K562 (cell line): ENCODE data around the gene TRIM33. TPM values are rescaled to one million over a fixed set of nuclear protein-coding genes. Genes with fewer than 3 reads are reported as not detected.
A peak's percentile ranks its signal among the peaks of the same experiment; 100 is the strongest.

ENCODE experiments used
- ATAC-seq: fragments of 200-7000 bp; cut with Tn5 transposase; 3 replicates; pipeline ENCODE4 v1.9.1; 2020; ENCODE audit warnings: moderate library complexity
- BruUV-seq: library from RNA; stranded (reverse); fragments of 400-500 nt; replicated peaks from 2 replicates; lab custom pipeline; 2021; lab: Mats Ljungman, UMichigan
- CTCF ChIA-PET: fragments of 300-600 bp; formaldehyde crosslinking; extraction: SDS; loops from one replicate; lab custom pipeline; 2021; ENCODE audit warnings: low intra/inter-chr PET ratio; lab: Yijun Ruan, JAX
- POLR2A ChIA-PET: fragments of 300-600, 350-650 bp; sonication (Branson Sonifier 250); formaldehyde crosslinking; extraction: SDS; loops from one replicate; lab custom pipeline; 2021; ENCODE audit warnings: antibody characterized with exemption, inconsistent platforms; lab: Yijun Ruan, JAX
- DNase-seq, 4 experiments: peaks; one replicate each; pipeline versions ENCODE4 v3.0.0 to v3.0.0-alpha.2; 2011 to 2018; ENCODE audit warnings: low spot score in 3 of 4, mixed read lengths in 3 of 4; ENCODE audit errors: extremely low read depth in 1 of 4
- FAIRE-seq: peaks from 2 replicates; lab custom pipeline; 2011; peaks lifted over from hg19 to GRCh38; lab: Jason Lieb, UNC
- H2AFZ ChIP-seq: 2 replicates; pipeline ENCODE4 v1.6.0; 2011; ENCODE audit warnings: low read depth, low read length, control low read depth, inconsistent platforms
- H3K27ac ChIP-seq: fragments of 200-600 bp; 3 replicates; pipeline ENCODE4 v1.8.0; 2011; ENCODE audit warnings: low read depth, mild to moderate bottlenecking, control low read depth, inconsistent platforms, low read length, moderate library complexity, mixed read lengths; ENCODE audit errors: extremely low read depth
- H3K27me3 ChIP-seq, 2 experiments: fragments of 300-600 bp in 1 of 2; 2 replicates in 1 of 2; 3 replicates in 1 of 2; pipeline versions ENCODE4 v1.6.0 to v1.8.0; 2011; ENCODE audit warnings: inconsistent platforms in 2 of 2, low read length in 2 of 2, mild to moderate bottlenecking in 1 of 2, mixed read lengths in 1 of 2, moderate library complexity in 1 of 2; ENCODE audit not compliant: control insufficient read depth in 2 of 2, insufficient read depth in 2 of 2
- H3K36me3 ChIP-seq: fragments of 300-600 bp; 3 replicates; pipeline ENCODE4 v1.8.0; 2011; ENCODE audit warnings: mild to moderate bottlenecking, low read length, inconsistent platforms; ENCODE audit not compliant: control insufficient read depth, insufficient read depth
- H3K4me1 ChIP-seq, 2 experiments: fragments of 200-600 bp in 1 of 2; replicated peaks in 1 of 2; 2 replicates in 1 of 2; 3 replicates in 1 of 2; pipeline versions ENCODE4 v1.5.1 to v1.8.0; 2011; ENCODE audit warnings: inconsistent platforms in 2 of 2, low read length in 2 of 2, mild to moderate bottlenecking in 1 of 2, mixed read lengths in 1 of 2, moderate library complexity in 1 of 2; ENCODE audit not compliant: control insufficient read depth in 2 of 2, insufficient read depth in 2 of 2
- H3K4me2 ChIP-seq: 2 replicates; pipeline ENCODE4 v1.6.1; 2011; ENCODE audit warnings: low read length, control low read depth, inconsistent platforms, mixed read lengths; ENCODE audit not compliant: insufficient read depth
- H3K4me3 ChIP-seq: fragments of 200-600 bp; sonication (generic), shearing (Covaris generic); 2 replicates; pipeline ENCODE4 v1.5.1; 2016; ENCODE audit warnings: control low read depth, inconsistent platforms
- H3K79me2 ChIP-seq: fragments of 200-600 bp; 3 replicates; pipeline ENCODE4 v1.8.0; 2011; ENCODE audit warnings: low read length, inconsistent platforms; ENCODE audit not compliant: control insufficient read depth, insufficient read depth
- H3K9ac ChIP-seq, 2 experiments: 2 replicates each; pipeline versions ENCODE4 v1.6.0 to v1.6.1; 2011; ENCODE audit warnings: low read depth in 2 of 2, low read length in 2 of 2, control low read depth in 1 of 2, inconsistent platforms in 1 of 2, mild to moderate bottlenecking in 1 of 2, mixed read lengths in 1 of 2; ENCODE audit not compliant: insufficient read depth in 1 of 2
- H3K9me1 ChIP-seq: one replicate; pipeline ENCODE4 v1.6.0; 2011; ENCODE audit warnings: inconsistent platforms, mild to moderate bottlenecking, low read length, moderate library complexity; ENCODE audit not compliant: control insufficient read depth, insufficient read depth
- H3K9me3 ChIP-seq: replicated peaks from 2 replicates; pipeline ENCODE4 v1.5.1; 2011; ENCODE audit warnings: low read depth, low read length, inconsistent platforms; ENCODE audit not compliant: control insufficient read depth, insufficient read depth
- H4K20me1 ChIP-seq: replicated peaks from 2 replicates; pipeline ENCODE4 v1.6.1; 2011; ENCODE audit warnings: low read length, inconsistent platforms, mixed read lengths; ENCODE audit not compliant: control insufficient read depth, insufficient read depth
- ZBED1 ChIP-seq: IDR thresholded peaks from 2 replicates; pipeline ENCODE4 v1.6.1; 2014
- ZBTB11 ChIP-seq, 3 experiments: fragments of 200-800 bp in 1 of 3; fragments of 250-450 bp in 1 of 3; fragments of 450-650 bp in 1 of 3; sonication (Bioruptor Pico) in 1 of 3; sonication (Bioruptor generic) in 1 of 3; formaldehyde crosslinking in 1 of 3; IDR thresholded peaks; 2 replicates each; pipeline versions ENCODE4 v1.6.1 to v1.8.0; 2016 to 2022; ENCODE audit warnings: mild to moderate bottlenecking in 2 of 3, missing genetic modification characterization in 2 of 3, missing compliant biosample characterization in 1 of 3, moderate library complexity in 1 of 3
- ZNF121 ChIP-seq: sonication (generic); formaldehyde crosslinking; conservative IDR thresholded peaks from 2 replicates; pipeline ENCODE4 v1.8.0; 2022; ENCODE audit warnings: missing genetic modification reagents
- WGBS: fragments of 100-300 bp; shearing (Covaris generic); methylation state at CpG from one replicate; pipeline ENCODE4 v1.1.6; 2016; ENCODE audit warnings: low coverage, mixed read lengths; ENCODE audit not compliant: insufficient coverage; ENCODE audit errors: missing lambda C conversion rate; 5-methylcytosine and 5-hydroxymethylcytosine counted together
- in situ Hi-C: fragments of 300-500 bp; cut with MboI; formaldehyde crosslinking; loops from 4 replicates; pipeline ENCODE4 v1.15.0; 2018; ENCODE audit warnings: inconsistent platforms, mixed read lengths
- intact Hi-C: fragments of 100-400 bp; cut with micrococcal nuclease; formaldehyde crosslinking; loops from 2 replicates; pipeline ENCODE4 v1.14.2; 2022
- polyA plus RNA-seq, 8 experiments: library from polyadenylated mRNA; depleted of rRNA in 4 of 8; stranded (reverse) in 5 of 8; unstranded in 3 of 8; fragments of >200 nt; fragmentation: Nextera tagmentation in 2 of 8; fragmentation: Illumina TruSeq in 1 of 8; extraction: Ambion mirVana in 2 of 8; extraction: Trizol in 1 of 8; gene quantifications; 2 replicates each; pipeline versions ENCODE4 v1.2.1 to v1.2.3, GENCODE V29; 2011 to 2014; ENCODE audit warnings: inconsistent platforms in 1 of 8, missing spikeins in 1 of 8
- total RNA-seq, 7 experiments: library from RNA; depleted of rRNA in 6 of 7; stranded (reverse); fragments of >200 nt in 6 of 7; fragmentation: Illumina TruSeq in 2 of 7; extraction: Trizol in 2 of 7; gene quantifications; 2 replicates each; pipeline versions ENCODE4 v1.2.1 to v1.2.3, GENCODE V29; 2011 to 2021; ENCODE audit warnings: low replicate concordance in 1 of 7
- TF ChIP-seq, protein P1 (sequence below): sonication (generic); IDR thresholded peaks from 2 replicates; pipeline ENCODE4 v1.6.1; 2016

TRIM33 gene
- total and polyA plus RNA-seq, 9 of the 15 experiments (the other 6 are each of a cell fraction or from before 2014, with no cell fraction given), result 9.3 to 58.4 (median 40.2) TPM

GRCh38 chr1:114423455-114423854 is 87.5 kb downstream of the TRIM33 start:
- in situ Hi-C loops (no loop called here), intact Hi-C loops (no loop called here)
- WGBS, result 96% methylated on average over 7 of the region's 7 CpGs
- no peaks in the 10 kb centered on the region for H4K20me1 ChIP-seq
- no peak overlapping the region for H3K9ac ChIP-seq
- H3K9me3 ChIP-seq, result no peaks in the 10 kb centered on the region
- H3K4me2 ChIP-seq, result no peak overlapping the region
- no peaks in the 10 kb centered on the region for H3K4me1 ChIP-seq
- H2AFZ ChIP-seq, result no peak overlapping the region
- no peaks in the 10 kb centered on the region for H3K27me3 ChIP-seq
- CTCF ChIA-PET, result no interaction called here
- H3K4me3 ChIP-seq, result no peak overlapping the region
- DNase-seq (no peak), ATAC-seq (no peak), FAIRE-seq (no peak)
- no peaks in the 10 kb centered on the region; the same call in 2 of the 3 replicates for H3K79me2 ChIP-seq
- POLR2A ChIA-PET, result interaction anchor here (1.2 kb wide), 1 partner anchor 69 kb away, joined by 3 read pairs; no protein-coding TSS in a partner anchor
- H3K27ac ChIP-seq, result no peak overlapping the region
- BruUV-seq, result no TSS peak
- H3K36me3 ChIP-seq, result peaks cover 92% of the 10 kb centered on the region
- 0 out of 6 replicates have a peak, but pooled peaks of 1 of the 3 experiments have one; percentile 18 for TF ChIP-seq ZBTB11 (CRISPR knock-in tag; IDR thresholded peaks at IDR 0.05)
- no peak for TF ChIP-seq ZBED1
- TF ChIP-seq, protein P1, sequence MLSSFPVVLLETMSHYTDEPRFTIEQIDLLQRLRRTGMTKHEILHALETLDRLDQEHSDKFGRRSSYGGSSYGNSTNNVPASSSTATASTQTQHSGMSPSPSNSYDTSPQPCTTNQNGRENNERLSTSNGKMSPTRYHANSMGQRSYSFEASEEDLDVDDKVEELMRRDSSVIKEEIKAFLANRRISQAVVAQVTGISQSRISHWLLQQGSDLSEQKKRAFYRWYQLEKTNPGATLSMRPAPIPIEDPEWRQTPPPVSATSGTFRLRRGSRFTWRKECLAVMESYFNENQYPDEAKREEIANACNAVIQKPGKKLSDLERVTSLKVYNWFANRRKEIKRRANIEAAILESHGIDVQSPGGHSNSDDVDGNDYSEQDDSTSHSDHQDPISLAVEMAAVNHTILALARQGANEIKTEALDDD, result no peak
- TF ChIP-seq ZNF121, result peak; percentile 62; the same call in 1 of the 2 replicates
- no peaks in the 10 kb centered on the region for H3K9me1 ChIP-seq
